Left renal cortex interstitium (tissue), 4 donors: ENCODE measurements around the gene LRRK1. TPM values are rescaled to one million over a fixed set of nuclear protein-coding genes. Genes with fewer than 3 reads are reported as not detected.

Source experiments
- DNase-seq, 4 donors: peaks; one replicate each; pipeline ENCODE4 v3.0.0-alpha.2; 2013; ENCODE audit warnings: low read depth in 4 of 4, low spot score in 2 of 4, missing footprints in 1 of 4
- polyA plus RNA-seq, 4 donors: library from polyadenylated mRNA; unstranded; fragments of 120-200 nt; gene quantifications; one replicate each; pipeline ENCODE4 v1.2.1, GENCODE V29; 2013; ENCODE audit not compliant: insufficient read length in 4 of 4

LRRK1 gene
- polyA plus RNA-seq, 4 donors = 2.9 to 6.2 (median 3.8) TPM

- no peak for DNase-seq
These were observed 132.3 kb downstream of the LRRK1 start for GRCh38 chr15:101051291-101052030.

DNA sequence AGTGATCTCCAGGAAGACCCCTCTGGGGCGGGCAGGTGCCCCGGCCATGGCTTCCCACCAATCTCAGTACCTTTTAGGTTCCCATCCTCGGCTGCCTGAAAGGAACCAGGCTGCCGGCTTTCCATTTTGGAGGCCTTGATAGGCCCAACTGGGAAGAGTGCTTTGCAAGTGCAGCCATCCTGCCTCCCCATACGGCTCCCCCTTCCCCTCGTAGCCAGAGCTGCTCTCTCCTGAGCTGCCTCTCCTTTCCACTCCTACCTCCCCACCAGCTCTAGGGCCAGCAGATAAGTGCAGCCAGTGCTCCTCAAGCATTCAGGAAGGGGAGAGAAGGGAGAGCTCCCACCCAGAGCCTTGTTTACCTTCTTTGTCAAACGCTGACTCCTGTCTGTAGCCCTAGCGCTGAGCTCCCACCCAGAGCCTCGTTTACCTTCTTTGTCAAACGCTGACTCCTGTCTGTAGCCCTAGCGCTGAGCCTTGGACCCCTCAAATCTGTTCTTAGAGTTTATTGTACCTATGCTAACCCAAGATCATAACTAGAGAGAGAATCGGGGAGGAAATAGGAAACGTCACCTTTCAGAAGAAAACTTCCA lies 133.0 kb downstream of the LRRK1 start:
- DNase-seq = no peak

- DNase-seq = no peak
These were observed 133.5 kb downstream of the LRRK1 start for GRCh38 chr15:101052681-101053121.

DNA sequence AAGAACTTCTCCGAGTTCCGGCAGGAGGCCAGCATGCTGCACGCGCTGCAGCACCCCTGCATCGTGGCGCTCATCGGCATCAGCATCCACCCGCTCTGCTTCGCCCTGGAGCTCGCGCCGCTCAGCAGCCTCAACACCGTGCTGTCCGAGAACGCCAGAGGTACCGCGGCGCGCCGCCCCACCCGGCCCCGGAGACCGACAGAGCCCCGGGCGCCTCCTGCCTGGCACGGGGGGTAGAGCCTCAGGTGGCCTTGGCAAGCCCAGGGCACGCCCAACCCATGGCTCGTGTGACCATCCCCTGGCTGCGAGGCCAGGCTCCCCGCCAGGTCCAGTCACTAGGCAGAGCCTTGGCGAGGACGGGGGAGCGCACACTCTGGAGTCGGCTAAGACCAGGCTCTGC lies 134.1 kb downstream of the LRRK1 start:
- no peak for DNase-seq

GRCh38 chr15:101054116-101054515 lies 135.0 kb downstream of the LRRK1 start:
- DNase-seq = no peak

DNA sequence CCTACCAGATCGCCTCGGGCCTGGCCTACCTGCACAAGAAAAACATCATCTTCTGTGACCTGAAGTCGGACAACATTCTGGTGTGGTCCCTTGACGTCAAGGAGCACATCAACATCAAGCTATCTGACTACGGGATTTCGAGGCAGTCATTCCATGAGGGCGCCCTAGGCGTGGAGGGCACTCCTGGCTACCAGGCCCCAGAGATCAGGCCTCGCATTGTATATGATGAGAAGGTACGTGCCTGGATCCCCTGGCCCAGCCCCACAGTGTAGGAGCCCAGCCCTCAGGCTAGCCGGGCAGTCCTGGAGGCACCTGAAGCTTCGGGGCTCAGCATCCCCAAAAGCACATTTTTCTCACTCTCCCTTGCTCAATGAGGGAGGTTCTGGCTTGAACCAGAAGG lies 135.8 kb downstream of the LRRK1 start:
- DNase-seq = no peak

DNA sequence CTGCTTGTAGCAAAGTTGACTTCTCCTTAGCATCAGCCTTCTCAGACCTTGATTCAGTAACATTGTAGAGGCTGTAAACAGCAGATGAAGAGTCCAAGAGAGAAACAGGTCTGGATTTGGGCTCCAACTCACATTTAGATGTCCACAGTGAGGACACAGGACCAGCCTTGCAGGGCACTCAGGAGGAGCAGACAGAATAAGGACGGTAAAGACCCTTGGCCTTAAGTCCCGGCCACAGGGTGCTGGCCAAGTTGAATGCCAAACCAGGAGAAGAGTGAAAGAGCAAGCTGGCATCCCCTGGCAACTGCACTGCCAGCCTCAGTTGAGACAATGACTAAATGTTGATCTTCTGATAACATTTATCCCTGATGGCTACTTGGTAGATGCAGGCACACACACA lies 136.3 kb downstream of the LRRK1 start:
- DNase-seq = no peak

DNA sequence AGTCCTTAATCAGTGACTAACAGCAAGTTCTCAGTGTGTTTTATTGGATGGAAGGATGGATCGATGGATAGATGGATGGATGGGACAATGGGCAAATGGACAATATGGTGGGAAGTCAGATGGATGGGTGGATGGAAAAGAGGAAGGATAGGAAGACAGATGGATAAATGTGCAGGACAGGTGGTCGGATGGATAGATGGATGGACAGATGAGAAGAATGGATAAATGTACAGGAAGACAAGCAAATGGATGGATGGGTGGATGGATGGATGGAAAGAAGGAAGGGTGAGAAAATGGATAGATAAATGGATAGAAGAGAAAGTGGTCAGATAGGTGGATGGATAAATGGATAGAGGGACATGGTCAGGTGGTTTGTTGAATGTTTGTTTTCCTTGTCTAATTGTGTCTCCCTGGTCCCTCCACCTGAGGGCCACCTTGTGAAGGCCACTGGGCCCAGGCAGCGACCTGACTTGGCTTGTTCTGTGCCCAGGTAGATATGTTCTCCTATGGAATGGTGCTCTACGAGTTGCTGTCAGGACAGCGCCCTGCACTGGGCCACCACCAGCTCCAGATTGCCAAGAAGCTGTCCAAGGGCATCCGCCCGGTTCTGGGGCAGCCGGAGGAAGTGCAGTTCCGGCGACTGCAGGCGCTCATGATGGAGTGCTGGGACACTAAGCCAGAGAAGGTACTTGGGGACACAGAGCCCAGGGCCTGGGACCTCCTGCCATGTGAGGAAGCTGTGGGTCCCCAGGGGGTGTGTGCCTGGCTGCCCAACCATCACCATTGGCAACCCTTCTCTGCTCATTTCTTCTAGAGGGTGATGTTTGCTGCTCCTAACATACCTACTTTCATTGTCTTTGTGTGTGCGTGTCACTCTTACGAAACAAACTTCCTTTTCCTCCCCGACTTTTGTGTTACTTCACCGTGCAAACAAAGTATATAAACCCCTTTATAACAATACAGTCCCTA lies 137.5 kb downstream of the LRRK1 start:
- DNase-seq = no peak

DNA sequence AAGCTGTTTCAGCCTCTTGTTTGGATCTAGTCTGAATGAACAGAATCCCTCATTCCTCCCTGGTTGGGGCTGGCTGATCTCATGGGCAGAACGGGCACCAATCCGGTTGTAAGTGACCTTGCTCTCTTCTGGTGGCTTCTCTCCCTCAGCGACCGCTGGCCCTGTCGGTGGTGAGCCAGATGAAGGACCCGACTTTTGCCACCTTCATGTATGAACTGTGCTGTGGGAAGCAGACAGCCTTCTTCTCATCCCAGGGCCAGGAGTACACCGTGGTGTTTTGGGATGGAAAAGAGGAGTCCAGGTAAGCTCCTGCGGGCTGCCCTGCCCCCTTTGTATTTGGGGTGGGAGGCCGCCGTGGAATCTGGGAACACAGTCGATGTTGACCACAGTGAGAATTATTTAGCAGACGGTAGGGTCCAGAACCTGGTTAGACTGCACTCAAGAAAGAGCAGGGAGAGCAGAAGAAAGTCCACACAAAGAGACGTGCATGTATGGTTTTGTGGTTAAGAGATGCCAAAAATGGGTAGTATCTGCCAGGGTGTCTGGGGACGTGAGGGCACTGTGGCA lies 138.8 kb downstream of the LRRK1 start:
- no peak for DNase-seq

DNA sequence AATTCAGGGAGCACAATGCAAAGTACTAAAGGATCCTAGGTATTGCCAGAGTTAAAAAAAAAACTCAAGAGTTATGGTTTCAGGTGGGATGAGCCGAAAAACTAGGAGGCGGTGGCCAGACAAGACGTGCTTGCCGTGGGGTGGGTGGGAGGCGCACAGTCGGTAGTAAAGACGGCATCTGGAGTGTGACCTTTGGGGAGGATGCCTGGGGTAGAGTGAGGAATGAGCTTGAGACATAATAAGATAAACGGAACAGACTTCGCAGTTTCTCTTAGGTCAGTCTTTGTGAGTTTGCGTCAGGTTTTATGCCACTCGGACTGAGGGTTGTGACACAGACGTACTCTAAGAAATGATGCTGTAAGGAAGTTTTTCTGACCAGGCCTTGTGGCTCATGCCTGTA lies 139.6 kb downstream of the LRRK1 start:
- DNase-seq = no peak

DNA sequence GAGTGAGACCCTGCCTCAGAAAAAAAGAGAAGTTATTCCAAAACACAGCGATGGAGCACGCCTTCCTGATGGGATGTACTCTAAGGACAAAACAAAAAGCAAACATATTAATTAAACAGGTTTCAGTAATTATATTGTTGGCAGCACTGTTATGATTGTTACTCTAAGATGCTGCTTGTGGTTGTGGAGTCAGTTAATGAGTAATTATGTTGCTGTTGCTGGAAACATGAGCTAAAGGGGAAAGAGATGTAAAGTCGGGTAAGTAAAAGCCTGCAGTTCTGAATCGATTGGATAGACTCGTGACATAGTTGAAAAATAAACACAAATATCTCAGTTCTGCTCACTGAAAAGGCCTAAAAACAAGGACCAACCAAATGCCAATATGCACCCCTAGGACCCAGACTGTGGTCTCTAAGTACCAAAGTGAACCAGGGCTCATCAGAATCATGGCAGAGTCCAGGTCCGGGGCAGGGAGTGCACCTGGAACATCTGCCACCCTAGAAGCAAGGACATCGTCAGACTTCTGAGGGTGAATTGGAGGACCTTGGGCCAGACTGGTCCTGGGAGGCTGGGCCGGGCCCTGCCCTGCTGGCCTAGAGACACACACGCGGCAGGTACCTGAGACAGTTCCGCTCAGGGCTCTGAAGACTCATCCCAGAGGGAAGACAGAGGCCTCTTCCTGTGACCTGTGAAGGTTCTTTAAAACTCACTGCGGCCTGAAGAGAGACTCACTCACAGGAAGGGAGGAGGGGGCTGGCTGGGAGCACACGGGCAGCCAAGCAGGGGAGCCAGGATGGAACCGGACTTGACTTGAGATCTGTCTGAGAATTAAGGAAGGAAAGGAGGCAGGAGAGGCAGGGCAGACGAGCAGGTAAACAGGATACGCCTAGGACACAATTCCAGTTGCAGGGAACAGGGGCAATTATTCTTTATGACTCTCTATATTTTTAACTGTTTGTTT lies 140.5 kb downstream of the LRRK1 start:
- no peak for DNase-seq

DNA sequence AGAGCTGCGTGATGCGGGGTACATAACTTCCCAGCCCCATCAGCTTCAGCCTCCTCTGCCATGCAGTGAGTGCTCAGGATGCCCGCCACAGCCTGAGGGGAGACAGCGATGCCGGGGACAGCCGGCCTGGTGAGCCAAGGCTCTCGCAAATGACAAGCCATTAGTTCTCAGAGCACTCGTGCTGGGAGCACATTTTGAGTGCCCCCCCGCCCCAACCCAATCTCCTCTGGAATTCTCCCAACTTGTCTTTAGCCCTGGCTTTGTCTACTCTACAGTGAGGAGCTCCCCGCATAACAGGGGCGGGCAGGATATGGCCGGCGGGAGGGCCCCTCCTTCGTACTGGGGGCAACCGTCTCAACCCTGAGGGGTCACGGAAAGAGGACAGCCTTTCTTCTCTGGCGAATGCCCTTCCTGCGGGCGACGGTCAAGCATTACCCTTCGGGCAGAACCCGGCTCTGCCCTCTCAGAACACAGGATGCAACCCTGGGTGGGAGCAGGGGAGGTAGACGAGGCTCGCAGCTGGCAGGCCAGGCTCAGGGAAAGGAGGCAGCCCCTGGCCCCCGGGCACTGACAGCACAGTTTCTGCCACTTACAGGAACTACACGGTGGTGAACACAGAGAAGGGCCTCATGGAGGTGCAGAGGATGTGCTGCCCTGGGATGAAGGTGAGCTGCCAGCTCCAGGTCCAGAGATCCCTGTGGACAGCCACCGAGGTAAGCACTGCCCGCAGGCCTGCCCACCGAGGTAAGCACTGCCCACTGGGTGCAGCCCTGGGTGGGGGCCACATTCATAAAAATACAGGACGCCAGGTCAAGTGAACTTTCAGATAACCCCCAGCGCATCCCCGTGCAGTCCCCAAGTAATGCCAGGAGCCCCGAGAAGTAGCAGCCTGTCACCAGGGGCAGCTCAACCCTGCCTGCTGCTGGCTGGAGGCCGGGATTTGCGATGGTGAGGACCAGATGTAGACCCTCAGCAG lies 141.7 kb downstream of the LRRK1 start:
- no peak for DNase-seq

DNA sequence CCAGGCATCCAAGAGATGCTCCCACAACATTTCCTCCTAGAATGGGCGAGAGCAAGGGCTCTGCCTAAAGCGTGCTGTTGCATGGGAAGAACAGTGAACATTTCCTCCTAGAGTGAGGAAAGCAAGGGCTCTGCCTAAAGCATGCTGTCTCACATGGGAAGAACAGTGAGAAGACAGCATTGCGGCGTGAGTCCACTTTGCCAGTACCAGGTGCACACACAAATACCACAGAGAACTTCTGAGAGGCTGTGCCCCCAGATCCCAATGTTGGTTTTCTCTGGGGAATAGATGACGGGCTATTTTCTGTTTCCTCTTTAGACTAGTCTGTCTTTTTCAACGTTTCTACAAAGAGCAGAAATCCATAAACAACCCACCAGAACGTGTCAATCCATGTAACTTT lies 142.9 kb downstream of the LRRK1 start:
- DNase-seq = no peak

- no peak for DNase-seq
These were observed 143.5 kb downstream of the LRRK1 start for GRCh38 chr15:101062471-101063171.

GRCh38 chr15:101063212-101063611 lies 144.1 kb downstream of the LRRK1 start:
- DNase-seq = no peak

DNA sequence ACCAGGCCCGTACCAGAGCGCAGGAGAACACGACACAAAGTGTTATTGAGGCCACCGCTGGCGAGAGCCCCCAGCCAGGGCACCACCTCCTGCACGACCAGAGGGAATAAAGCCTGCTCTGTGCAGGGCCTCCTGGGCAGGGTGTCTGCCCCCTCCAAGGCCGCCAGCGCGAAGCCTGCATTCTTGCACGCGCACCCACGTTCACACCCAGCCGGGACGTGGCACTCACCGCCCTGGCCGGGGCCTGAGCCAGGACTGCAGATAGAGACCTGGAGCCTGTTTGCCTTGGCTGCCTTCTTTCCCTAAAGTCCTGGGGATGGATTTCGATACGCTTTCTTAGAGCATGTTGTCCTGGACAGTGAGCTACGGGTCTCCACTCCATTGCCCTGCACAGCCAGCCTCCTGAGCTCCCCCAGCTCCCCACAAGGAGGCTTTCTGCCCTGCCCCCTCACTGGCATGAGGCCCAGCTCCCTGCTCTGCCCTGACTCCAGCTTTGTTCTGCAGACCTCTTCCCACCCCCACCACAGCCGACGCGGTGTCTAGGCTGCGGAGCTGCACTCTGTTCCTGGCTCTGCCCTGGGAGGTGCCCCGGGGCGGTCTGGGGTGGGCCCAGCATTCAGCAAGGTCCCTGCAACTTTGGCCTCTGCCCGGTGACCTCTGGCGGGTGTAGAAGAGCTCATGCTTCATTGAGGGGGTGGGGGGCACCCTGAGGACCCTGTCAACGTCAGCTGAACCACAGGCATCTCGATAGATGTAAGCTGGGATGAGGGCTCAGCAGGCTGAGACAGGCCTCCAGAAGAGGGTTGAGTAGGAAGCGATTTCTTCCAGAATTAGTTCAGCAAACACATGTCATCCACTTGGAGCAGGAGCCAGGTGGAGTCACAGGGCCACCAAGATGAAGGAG lies 145.0 kb downstream of the LRRK1 start:
- DNase-seq = no peak
